Smooth muscle cell (in vitro differentiated cells): ENCODE data around the gene PLEKHD1. TPM values are rescaled to one million over a fixed set of nuclear protein-coding genes. Genes with fewer than 3 reads are reported as not detected.

ENCODE experiments used
- DNase-seq: peaks from one replicate; lab custom pipeline; 2025; ENCODE audit not compliant: unreplicated experiment; lab: John Stamatoyannopoulos, UW
- H2AFZ ChIP-seq: fragments of 200-600 bp; sonication (generic); 2 replicates; pipeline ENCODE4 v1.6.0; 2016; ENCODE audit warnings: antibody characterized with exemption, low read depth, mild to moderate bottlenecking
- H3F3A ChIP-seq: fragments of 200-600 bp; sonication (generic); 2 replicates; pipeline ENCODE4 v1.6.0; 2017; ENCODE audit warnings: antibody characterized with exemption, low read depth
- H3K27ac ChIP-seq: fragments of 200-600 bp; sonication (generic); 2 replicates; pipeline ENCODE4 v1.5.1; 2016; ENCODE audit warnings: low read depth, mild to moderate bottlenecking
- H3K27me3 ChIP-seq: fragments of 200-600 bp; sonication (generic); 2 replicates; pipeline ENCODE4 v1.6.1; 2016; ENCODE audit warnings: low read depth, mild to moderate bottlenecking
- H3K36me3 ChIP-seq: fragments of 200-600 bp; sonication (generic); 2 replicates; pipeline ENCODE4 v1.5.1; 2016; ENCODE audit warnings: low read depth
- H3K4me1 ChIP-seq: fragments of 200-600 bp; sonication (generic); 2 replicates; pipeline ENCODE4 v1.5.1; 2016; ENCODE audit warnings: low read depth
- H3K4me2 ChIP-seq: fragments of 200-600 bp; sonication (generic); 2 replicates; pipeline ENCODE4 v1.6.0; 2016; ENCODE audit warnings: mild to moderate bottlenecking
- H3K4me3 ChIP-seq: fragments of 200-600 bp; sonication (generic); 2 replicates; pipeline ENCODE4 v1.5.1; 2016; ENCODE audit warnings: mild to moderate bottlenecking
- H3K79me2 ChIP-seq: fragments of 200-600 bp; sonication (generic); 2 replicates; pipeline ENCODE4 v1.6.0; 2016; ENCODE audit warnings: low read depth, mild to moderate bottlenecking
- H3K9ac ChIP-seq: fragments of 200-600 bp; sonication (generic); 2 replicates; pipeline ENCODE4 v1.6.0; 2016; ENCODE audit warnings: low read depth
- H3K9me3 ChIP-seq: fragments of 200-600 bp; sonication (generic); replicated peaks from 2 replicates; pipeline ENCODE4 v1.5.1; 2016; ENCODE audit warnings: low read depth
- H4K20me1 ChIP-seq: fragments of 200-600 bp; sonication (generic); 2 replicates; pipeline ENCODE4 v1.6.0; 2016; ENCODE audit warnings: low read depth
- WGBS: methylation state at CpG from one replicate; pipeline ENCODE4 v1.1.7; 2016; ENCODE audit warnings: low lambda C conversion rate; 5-methylcytosine and 5-hydroxymethylcytosine counted together
- polyA plus RNA-seq: library from polyadenylated mRNA; unstranded; fragments of >200 nt; fragmentation: Nextera tagmentation; extraction: Ambion mirVana; gene quantifications from 2 replicates; pipeline ENCODE4 v1.2.1, GENCODE V29; 2016
- total RNA-seq: library from RNA; depleted of rRNA; stranded (reverse); fragments of >200 nt; gene quantifications from 2 replicates; pipeline ENCODE4 v1.2.3, GENCODE V29; 2014
- TF ChIP-seq, protein P1 (sequence below): fragments of 200-600 bp; sonication (generic); IDR thresholded peaks from 2 replicates; pipeline ENCODE4 v1.5.1; 2017; ENCODE audit warnings: borderline replicate concordance, mild to moderate bottlenecking, antibody characterized with exemption; ENCODE audit not compliant: insufficient read depth, poor library complexity, severe bottlenecking

PLEKHD1 gene
- total and polyA plus RNA-seq, 2 experiments from 2014 or later = 0.03 TPM; not detected in 1

DNA sequence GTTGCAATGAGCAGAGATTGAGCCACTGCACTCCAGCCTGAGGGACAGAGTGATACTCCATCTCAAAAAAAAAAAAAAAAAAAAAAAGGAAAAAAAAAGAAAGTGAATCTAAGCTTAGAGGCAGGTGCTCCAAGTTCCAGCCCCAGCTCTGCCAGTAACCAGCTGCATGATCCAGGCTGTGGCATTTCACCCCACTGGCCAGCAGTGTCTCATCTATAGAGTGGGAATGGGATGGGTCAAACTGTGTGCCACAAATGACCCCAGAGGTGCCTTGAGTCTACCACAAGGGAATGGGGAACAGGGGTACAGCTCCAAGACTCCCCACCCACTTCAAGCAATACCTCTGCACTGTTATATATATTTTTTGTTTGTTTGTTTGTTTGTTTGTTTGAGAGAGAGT is 5.0 kb downstream of the PLEKHD1 start:
- H4K20me1 ChIP-seq = no peaks in the 10 kb centered on the region
- H3K9me3 ChIP-seq = no peaks in the 10 kb centered on the region
- H3K27ac ChIP-seq = no peak overlapping the region
- H3K36me3 ChIP-seq = no peaks in the 10 kb centered on the region
- no peaks in the 10 kb centered on the region for H3K4me1 ChIP-seq
- no peak for DNase-seq
- no peak overlapping the region for H3K4me2 ChIP-seq
- H3K79me2 ChIP-seq = no peaks in the 10 kb centered on the region
- H3F3A ChIP-seq = no peaks in the 10 kb centered on the region
- H2AFZ ChIP-seq = no peak overlapping the region
- no peak overlapping the region for H3K4me3 ChIP-seq
- TF ChIP-seq, protein P1, sequence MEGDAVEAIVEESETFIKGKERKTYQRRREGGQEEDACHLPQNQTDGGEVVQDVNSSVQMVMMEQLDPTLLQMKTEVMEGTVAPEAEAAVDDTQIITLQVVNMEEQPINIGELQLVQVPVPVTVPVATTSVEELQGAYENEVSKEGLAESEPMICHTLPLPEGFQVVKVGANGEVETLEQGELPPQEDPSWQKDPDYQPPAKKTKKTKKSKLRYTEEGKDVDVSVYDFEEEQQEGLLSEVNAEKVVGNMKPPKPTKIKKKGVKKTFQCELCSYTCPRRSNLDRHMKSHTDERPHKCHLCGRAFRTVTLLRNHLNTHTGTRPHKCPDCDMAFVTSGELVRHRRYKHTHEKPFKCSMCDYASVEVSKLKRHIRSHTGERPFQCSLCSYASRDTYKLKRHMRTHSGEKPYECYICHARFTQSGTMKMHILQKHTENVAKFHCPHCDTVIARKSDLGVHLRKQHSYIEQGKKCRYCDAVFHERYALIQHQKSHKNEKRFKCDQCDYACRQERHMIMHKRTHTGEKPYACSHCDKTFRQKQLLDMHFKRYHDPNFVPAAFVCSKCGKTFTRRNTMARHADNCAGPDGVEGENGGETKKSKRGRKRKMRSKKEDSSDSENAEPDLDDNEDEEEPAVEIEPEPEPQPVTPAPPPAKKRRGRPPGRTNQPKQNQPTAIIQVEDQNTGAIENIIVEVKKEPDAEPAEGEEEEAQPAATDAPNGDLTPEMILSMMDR = no peak
- H3K9ac ChIP-seq = no peak overlapping the region
- peaks cover 57% of the 10 kb centered on the region for H3K27me3 ChIP-seq

DNA sequence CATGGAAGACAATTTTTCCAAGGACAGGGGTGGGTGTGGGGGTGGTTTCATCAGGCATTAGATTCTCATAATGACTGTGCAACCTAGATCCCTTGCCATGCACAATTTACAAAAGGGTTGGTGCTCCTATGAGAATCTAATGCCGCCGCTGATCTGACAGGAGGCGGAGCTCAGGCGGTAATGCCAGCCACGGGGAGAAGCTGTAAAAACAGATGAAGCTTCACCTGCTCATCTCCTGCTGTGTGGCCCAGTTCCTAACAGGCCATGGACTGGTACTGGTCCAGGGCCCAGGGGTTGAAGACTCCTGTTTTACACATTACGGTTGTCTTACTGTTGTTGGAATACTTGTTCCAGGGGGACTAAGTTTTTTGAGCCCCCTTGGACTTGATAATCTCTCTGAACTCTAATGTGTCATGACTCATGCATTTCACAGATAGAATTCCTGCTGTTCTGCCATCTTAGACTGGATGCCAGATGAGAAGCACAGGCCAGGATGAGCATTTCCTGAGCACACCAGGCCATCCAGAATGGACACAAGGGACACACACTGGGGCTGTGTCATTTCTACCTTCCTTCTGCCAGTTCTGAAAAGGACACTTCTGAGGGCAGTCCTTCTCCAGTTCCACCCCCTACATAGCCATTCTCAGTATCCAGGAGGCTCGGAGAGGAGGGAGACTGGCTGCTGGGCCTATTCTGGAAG is 5.8 kb downstream of the PLEKHD1 start:
- H3K9me3 ChIP-seq = no peaks in the 10 kb centered on the region
- H3K4me1 ChIP-seq = no peaks in the 10 kb centered on the region
- H3K79me2 ChIP-seq = no peaks in the 10 kb centered on the region
- TF ChIP-seq, protein P1 = no peak
- H3K27ac ChIP-seq = no peak overlapping the region
- H4K20me1 ChIP-seq = no peaks in the 10 kb centered on the region
- no peaks in the 10 kb centered on the region for H3K36me3 ChIP-seq
- no peak overlapping the region for H2AFZ ChIP-seq
- peaks cover 48% of the 10 kb centered on the region for H3K27me3 ChIP-seq
- H3K4me3 ChIP-seq = no peak overlapping the region
- no peak for DNase-seq
- H3K4me2 ChIP-seq = no peak overlapping the region
- WGBS = 89% methylated on average over 7 of the region's 7 CpGs
- H3K9ac ChIP-seq = no peak overlapping the region
- H3F3A ChIP-seq = no peaks in the 10 kb centered on the region

DNA sequence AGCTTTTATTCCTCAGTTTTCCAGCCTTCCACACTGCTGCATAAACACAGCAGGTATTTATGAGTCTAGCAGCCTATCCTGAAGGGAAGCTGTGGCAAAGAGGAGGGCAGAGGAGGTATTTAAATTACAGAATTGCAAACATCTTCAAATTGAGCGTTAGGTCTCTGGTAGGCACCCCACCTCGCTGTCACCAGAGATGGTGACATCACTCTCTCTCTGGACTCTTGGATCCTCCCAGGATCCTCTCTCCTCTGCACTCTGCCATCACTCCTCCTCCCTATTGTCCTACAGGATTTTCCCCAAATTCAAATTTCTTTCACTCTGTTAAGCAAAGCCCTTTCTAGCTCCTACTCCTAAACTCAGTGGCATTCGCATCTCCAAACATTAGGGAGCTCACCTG is 6.7 kb downstream of the PLEKHD1 start:
- 81% methylated on average over 3 of the region's 3 CpGs for WGBS
- no peak for DNase-seq
- H3K4me2 ChIP-seq = no peak overlapping the region
- no peak overlapping the region for H3K4me3 ChIP-seq
- no peak overlapping the region for H3K27ac ChIP-seq
- no peak overlapping the region for H3K9ac ChIP-seq
- TF ChIP-seq, protein P1 = no peak
- H3K4me1 ChIP-seq = no peaks in the 10 kb centered on the region
- no peaks in the 10 kb centered on the region for H3K79me2 ChIP-seq
- no peaks in the 10 kb centered on the region for H3K36me3 ChIP-seq
- H4K20me1 ChIP-seq = no peaks in the 10 kb centered on the region
- H2AFZ ChIP-seq = no peak overlapping the region
- peaks cover 40% of the 10 kb centered on the region for H3K27me3 ChIP-seq
- H3F3A ChIP-seq = no peaks in the 10 kb centered on the region
- no peaks in the 10 kb centered on the region for H3K9me3 ChIP-seq

DNA sequence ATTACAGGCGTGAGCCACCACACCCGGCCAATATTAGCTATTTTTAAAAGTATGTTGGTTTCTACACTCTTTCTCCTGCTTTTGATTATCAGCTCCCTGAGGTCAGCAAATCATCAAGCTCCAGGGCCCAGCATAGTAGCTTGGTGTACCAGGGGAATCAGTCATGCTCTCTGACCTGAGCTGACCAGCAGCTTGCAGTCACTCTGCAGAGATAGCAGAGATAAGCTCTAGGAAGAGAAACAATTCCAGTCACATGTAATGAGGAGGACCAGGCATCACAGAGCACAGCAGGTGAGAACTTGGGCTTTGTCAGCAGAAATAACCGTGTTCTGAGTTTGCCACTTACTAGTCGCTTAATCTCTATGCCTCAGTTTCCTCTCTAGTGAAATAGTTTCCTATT is 8.5 kb downstream of the PLEKHD1 start:
- 89% methylated on average over 4 of the region's 4 CpGs for WGBS
- Histone ChIP-seq H3K79me2 (no peaks in the 10 kb centered on the region), H3F3A (no peaks in the 10 kb centered on the region), H2AFZ (no peak overlapping the region), H3K4me1 (no peaks in the 10 kb centered on the region), H3K4me2 (no peak overlapping the region), H3K27ac (no peak overlapping the region), H3K9ac (no peak overlapping the region), H4K20me1 (no peaks in the 10 kb centered on the region), H3K36me3 (no peaks in the 10 kb centered on the region), H3K9me3 (no peaks in the 10 kb centered on the region), H3K4me3 (no peak overlapping the region), H3K27me3 (peaks cover 22% of the 10 kb centered on the region)
- DNase-seq = no peak
- TF ChIP-seq, protein P1 = no peak
